ENCODE measurements around the gene LRRFIP2.

DNA sequence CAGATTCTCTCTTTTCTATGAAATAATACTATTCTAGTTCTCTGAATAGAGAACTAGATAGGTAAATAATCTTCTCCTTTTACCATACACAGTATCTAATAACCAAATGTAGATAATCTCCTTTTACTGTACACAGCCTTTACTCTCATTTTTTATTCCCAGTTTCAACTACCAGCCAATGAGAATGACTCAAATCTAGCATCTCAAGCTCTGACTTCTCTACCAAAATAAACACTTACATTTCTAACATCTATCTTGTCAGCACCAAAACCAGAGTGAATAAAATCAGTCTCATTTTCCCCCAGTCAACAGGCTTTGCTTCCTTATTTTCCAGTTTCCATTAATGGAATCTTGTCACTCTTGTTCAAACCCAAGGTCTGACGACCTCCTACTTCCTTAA lies 36.9 kb downstream of the LRRFIP2 start:
- no peak for TF ChIP-seq POLR2A (IDR thresholded peaks at IDR 0.05)
- TF ChIP-seq, protein P1, sequence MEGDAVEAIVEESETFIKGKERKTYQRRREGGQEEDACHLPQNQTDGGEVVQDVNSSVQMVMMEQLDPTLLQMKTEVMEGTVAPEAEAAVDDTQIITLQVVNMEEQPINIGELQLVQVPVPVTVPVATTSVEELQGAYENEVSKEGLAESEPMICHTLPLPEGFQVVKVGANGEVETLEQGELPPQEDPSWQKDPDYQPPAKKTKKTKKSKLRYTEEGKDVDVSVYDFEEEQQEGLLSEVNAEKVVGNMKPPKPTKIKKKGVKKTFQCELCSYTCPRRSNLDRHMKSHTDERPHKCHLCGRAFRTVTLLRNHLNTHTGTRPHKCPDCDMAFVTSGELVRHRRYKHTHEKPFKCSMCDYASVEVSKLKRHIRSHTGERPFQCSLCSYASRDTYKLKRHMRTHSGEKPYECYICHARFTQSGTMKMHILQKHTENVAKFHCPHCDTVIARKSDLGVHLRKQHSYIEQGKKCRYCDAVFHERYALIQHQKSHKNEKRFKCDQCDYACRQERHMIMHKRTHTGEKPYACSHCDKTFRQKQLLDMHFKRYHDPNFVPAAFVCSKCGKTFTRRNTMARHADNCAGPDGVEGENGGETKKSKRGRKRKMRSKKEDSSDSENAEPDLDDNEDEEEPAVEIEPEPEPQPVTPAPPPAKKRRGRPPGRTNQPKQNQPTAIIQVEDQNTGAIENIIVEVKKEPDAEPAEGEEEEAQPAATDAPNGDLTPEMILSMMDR (IDR thresholded peaks at IDR 0.05) = no peak

Data from lower leg skin (tissue), 3 donors.